ENCODE results near the gene NTRK3. TPM values are rescaled to one million over a fixed set of nuclear protein-coding genes. Genes with fewer than 3 reads are reported as not detected.

Gene NTRK3
- total and polyA plus RNA-seq, 3 donors from 2014 or later: 10.7 to 40.6 (median 24.6) TPM

DNA sequence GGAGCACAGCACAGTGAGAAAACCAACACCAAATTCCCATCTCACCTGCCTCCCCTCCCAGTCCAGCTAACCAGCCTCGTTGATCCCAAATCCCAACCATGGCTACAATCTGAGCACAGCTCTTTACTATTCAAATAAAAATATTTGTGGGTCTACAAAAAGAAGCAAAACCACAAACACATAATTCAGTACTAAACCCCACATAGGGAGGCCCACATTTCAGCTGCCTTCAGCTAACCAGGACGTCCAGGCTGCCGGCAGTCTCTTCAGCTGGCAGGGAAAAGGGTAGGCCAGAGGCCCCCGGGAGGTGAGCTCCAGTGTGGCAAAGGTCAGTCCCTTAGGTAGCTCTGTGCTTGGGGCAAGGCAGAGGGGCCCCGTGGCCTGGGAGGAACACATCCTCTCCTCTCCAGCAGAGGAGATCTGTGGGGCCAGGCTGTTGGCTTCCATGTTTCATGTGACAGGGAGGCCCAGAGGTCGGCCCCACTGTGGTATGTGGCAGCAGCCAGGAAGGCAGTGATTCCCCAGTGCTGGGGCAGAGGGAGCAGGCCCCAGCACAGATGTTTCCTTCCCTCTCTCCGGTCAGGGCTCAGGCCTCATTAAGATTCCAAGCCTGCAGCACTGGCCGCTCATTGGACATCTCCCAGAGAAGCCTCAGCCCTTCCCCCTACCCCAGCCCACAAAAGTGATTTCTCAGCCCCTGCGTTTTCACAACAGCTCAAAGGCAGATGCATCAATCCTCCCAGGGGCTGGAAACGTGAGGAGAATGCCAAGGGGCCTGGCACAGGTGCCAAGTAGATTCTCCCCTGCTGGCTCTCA, 381.4 kb downstream of the NTRK3 start:
- intact Hi-C loops (cut with DNase I; ENCODE audit: low total_unique reads): no loop called here
- TF ChIP-seq, protein P1, sequence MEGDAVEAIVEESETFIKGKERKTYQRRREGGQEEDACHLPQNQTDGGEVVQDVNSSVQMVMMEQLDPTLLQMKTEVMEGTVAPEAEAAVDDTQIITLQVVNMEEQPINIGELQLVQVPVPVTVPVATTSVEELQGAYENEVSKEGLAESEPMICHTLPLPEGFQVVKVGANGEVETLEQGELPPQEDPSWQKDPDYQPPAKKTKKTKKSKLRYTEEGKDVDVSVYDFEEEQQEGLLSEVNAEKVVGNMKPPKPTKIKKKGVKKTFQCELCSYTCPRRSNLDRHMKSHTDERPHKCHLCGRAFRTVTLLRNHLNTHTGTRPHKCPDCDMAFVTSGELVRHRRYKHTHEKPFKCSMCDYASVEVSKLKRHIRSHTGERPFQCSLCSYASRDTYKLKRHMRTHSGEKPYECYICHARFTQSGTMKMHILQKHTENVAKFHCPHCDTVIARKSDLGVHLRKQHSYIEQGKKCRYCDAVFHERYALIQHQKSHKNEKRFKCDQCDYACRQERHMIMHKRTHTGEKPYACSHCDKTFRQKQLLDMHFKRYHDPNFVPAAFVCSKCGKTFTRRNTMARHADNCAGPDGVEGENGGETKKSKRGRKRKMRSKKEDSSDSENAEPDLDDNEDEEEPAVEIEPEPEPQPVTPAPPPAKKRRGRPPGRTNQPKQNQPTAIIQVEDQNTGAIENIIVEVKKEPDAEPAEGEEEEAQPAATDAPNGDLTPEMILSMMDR (IDR thresholded peaks at IDR 0.05): no peak
- no peak for TF ChIP-seq POLR2A (IDR thresholded peaks at IDR 0.05)
- Histone ChIP-seq H3K27me3 (no peaks in the 10 kb centered on the region), H3K4me3 (no peak overlapping the region), H3K9me3 (no peaks in the 10 kb centered on the region), H3K36me3 (ENCODE audit: low read depth, missing control alignments) (no peaks in the 10 kb centered on the region), H3K27ac (no peak overlapping the region), H3K4me1 (no peaks in the 10 kb centered on the region)
- WGBS, 2 donors: 57 to 66% methylated on average over 6 to 10 of the region's 10 CpGs
- peak; percentile 26 for DNase-seq

GRCh38 chr15:87873516-87873915, 383.0 kb downstream of the NTRK3 start:
- WGBS, 2 donors: 88 to 92% methylated on average over 8 of the region's 8 CpGs
- DNase-seq: no peak
- no peaks in the 10 kb centered on the region for H3K9me3 ChIP-seq
- intact Hi-C loops (cut with DNase I; ENCODE audit: low total_unique reads): no loop called here
- H3K27ac ChIP-seq: no peak overlapping the region
- no peak overlapping the region for H3K4me3 ChIP-seq
- TF ChIP-seq, protein P1 (IDR thresholded peaks at IDR 0.05): no peak
- TF ChIP-seq POLR2A (IDR thresholded peaks at IDR 0.05): no peak
- H3K27me3 ChIP-seq: no peaks in the 10 kb centered on the region
- no peaks in the 10 kb centered on the region for H3K4me1 ChIP-seq
- no peaks in the 10 kb centered on the region for H3K36me3 ChIP-seq (ENCODE audit: low read depth, missing control alignments)

- H3K36me3 ChIP-seq (ENCODE audit: low read depth, missing control alignments): no peaks in the 10 kb centered on the region
- TF ChIP-seq POLR2A (IDR thresholded peaks at IDR 0.05): no peak
- TF ChIP-seq, protein P1 (IDR thresholded peaks at IDR 0.05): no peak
- intact Hi-C loops (cut with DNase I; ENCODE audit: low total_unique reads): no loop called here
- DNase-seq: no peak
- H3K4me1 ChIP-seq: no peaks in the 10 kb centered on the region
- no peaks in the 10 kb centered on the region for H3K9me3 ChIP-seq
- H3K4me3 ChIP-seq: no peak overlapping the region
- no peak overlapping the region for H3K27ac ChIP-seq
- 53 to 65% methylated on average over 3 of the region's 3 CpGs for WGBS, 2 donors
- no peaks in the 10 kb centered on the region for H3K27me3 ChIP-seq
These were observed 384.7 kb downstream of the NTRK3 start for GRCh38 chr15:87871731-87872320.

GRCh38 chr15:87871258-87871681, 385.3 kb downstream of the NTRK3 start:
- WGBS, 2 donors: 86 to 90% methylated on average over 2 of the region's 2 CpGs
- Histone ChIP-seq H3K27ac (no peak overlapping the region), H3K36me3 (ENCODE audit: low read depth, missing control alignments) (no peaks in the 10 kb centered on the region), H3K9me3 (no peaks in the 10 kb centered on the region), H3K4me1 (no peaks in the 10 kb centered on the region), H3K27me3 (no peaks in the 10 kb centered on the region), H3K4me3 (no peak overlapping the region)
- intact Hi-C loops (cut with DNase I; ENCODE audit: low total_unique reads): no loop called here
- TF ChIP-seq, protein P1 (IDR thresholded peaks at IDR 0.05): no peak
- no peak for TF ChIP-seq POLR2A (IDR thresholded peaks at IDR 0.05)
- no peak for DNase-seq

Measured in testis (tissue), 3 donors.